CD4-positive, alpha-beta T cell (primary cell): ENCODE measurements around the gene ENO1. TPM values are rescaled to one million over a fixed set of nuclear protein-coding genes. Genes with fewer than 3 reads are reported as not detected.

Experiments used
- ATAC-seq: fragments of 200-7000 bp; cut with Tn5 transposase; one replicate; pipeline ENCODE4 v1.10.0; 2022; ENCODE audit warnings: mild to moderate bottlenecking; ENCODE audit not compliant: poor library complexity
- CTCF ChIA-PET: fragments of 350-600 bp; sonication (Branson Sonifier 250); formaldehyde crosslinking; loops from one replicate; lab custom pipeline; 2021; ENCODE audit warnings: antibody characterized with exemption, inconsistent platforms; lab: Charles Lee
- POLR2A ChIA-PET: fragments of 350-600 bp; sonication (Branson Sonifier 250); formaldehyde crosslinking; loops from one replicate; lab custom pipeline; 2021; ENCODE audit warnings: antibody characterized with exemption, inconsistent platforms; lab: Charles Lee
- DNase-seq, 14 experiments: peaks; one replicate each; pipeline ENCODE4 v3.0.0-alpha.2; 2013 to 2020; ENCODE audit warnings: mixed read lengths in 2 of 14
- H3K27ac ChIP-seq, 2 donors: one replicate each; pipeline versions ENCODE4 v1.5.1 to v1.7.0; 2013; ENCODE audit warnings: low read length in 2 of 2, low read depth in 1 of 2, mild to moderate bottlenecking in 1 of 2
- H3K27me3 ChIP-seq, 2 experiments: 1 replicate in 1 of 2; 2 replicates in 1 of 2; pipeline versions ENCODE4 v1.6.1 to v1.7.0; 2013; ENCODE audit warnings: low read length in 2 of 2, control low read depth in 1 of 2, mild to moderate bottlenecking in 1 of 2, moderate library complexity in 1 of 2; ENCODE audit not compliant: insufficient read depth in 2 of 2, control insufficient read depth in 1 of 2
- H3K36me3 ChIP-seq: one replicate; pipeline ENCODE4 v1.6.1; 2013; ENCODE audit warnings: low read length, control low read depth; ENCODE audit not compliant: insufficient read depth
- H3K4me1 ChIP-seq: one replicate; pipeline ENCODE4 v1.6.1; 2013; ENCODE audit warnings: low read length, control low read depth; ENCODE audit not compliant: insufficient read depth
- H3K4me3 ChIP-seq: one replicate; pipeline ENCODE4 v1.5.1; 2013; ENCODE audit warnings: mild to moderate bottlenecking, low read length, moderate library complexity
- H3K9me3 ChIP-seq, 2 experiments: 1 replicate in 1 of 2; 2 replicates in 1 of 2; pipeline versions ENCODE4 v1.6.1 to v1.7.0; 2013; ENCODE audit warnings: low read length in 2 of 2, mild to moderate bottlenecking in 2 of 2, control low read depth in 1 of 2, moderate library complexity in 1 of 2; ENCODE audit not compliant: control insufficient read depth in 1 of 2, insufficient read depth in 1 of 2
- H3K27ac Mint-ChIP-seq: one replicate; pipeline ENCODE4 v1.8.0; 2020; ENCODE audit warnings: mixed read lengths
- H3K27me3 Mint-ChIP-seq: one replicate; pipeline ENCODE4 v1.8.0; 2021; ENCODE audit warnings: mixed read lengths
- H3K36me3 Mint-ChIP-seq: one replicate; pipeline ENCODE4 v1.8.0; 2021; ENCODE audit warnings: low read depth, mixed read lengths
- H3K4me1 Mint-ChIP-seq: one replicate; pipeline ENCODE4 v1.8.0; 2021; ENCODE audit warnings: low read depth, mixed read lengths
- H3K4me3 Mint-ChIP-seq: one replicate; pipeline ENCODE4 v1.8.0; 2020; ENCODE audit warnings: mild to moderate bottlenecking, mixed read lengths
- H3K9me3 Mint-ChIP-seq: one replicate; pipeline ENCODE4 v1.8.0; 2020; ENCODE audit warnings: mixed read lengths
- CTCF ChIP-seq: fragments of 200-600 bp; IDR thresholded peaks from one replicate; pipeline ENCODE4 v1.8.0; 2022; ENCODE audit warnings: antibody characterized with exemption, mild to moderate bottlenecking
- intact Hi-C, 2 experiments: fragments of 100-400 bp; cut with DNase I in 1 of 2; cut with micrococcal nuclease in 1 of 2; formaldehyde crosslinking; loops; one replicate each; pipeline versions ENCODE4 v1.15.1 to v1.9.0; 2023 to 2025; cut with DNase I, micrococcal nuclease
- total RNA-seq, 174 experiments: library from RNA in 2 of 174; stranded (reverse) in 2 of 174; gene quantifications; one replicate each; pipeline ENCODE4 v1.2.3 and lab custom pipeline; 2021 to 2026

Gene ENO1
- total RNA-seq, 2 experiments from 2014 or later = 120 to 129 TPM

- POLR2A ChIA-PET = interaction anchor here (1.3 kb wide), 1 partner anchor 63 kb away, joined by 4 read pairs; the partner anchor contains the start of gene ENO1
- Mint-ChIP-seq H3K4me3 (peak overlapping the region; percentile 88), H3K4me1 (peaks cover 45% of the 10 kb centered on the region)
Measured at GRCh38 chr1:8815582-8816151, 62.8 kb downstream of the ENO1 start.

GRCh38 chr1:8814865-8815264 is 63.6 kb downstream of the ENO1 start:
- Mint-ChIP-seq H3K27ac (peak overlapping the region; percentile 86), H3K9me3 (no peaks in the 10 kb centered on the region), H3K4me3 (peak overlapping the region; percentile 82), H3K4me1 (peaks cover 45% of the 10 kb centered on the region), H3K36me3 (peaks cover 13% of the 10 kb centered on the region), H3K27me3 (peaks cover 8% of the 10 kb centered on the region)
- ChIA-PET CTCF (interaction anchor here (1.1 to 1.8 kb wide), 4 partner anchors 10 to 113 kb away, joined by 3 to 6 read pairs (median 4); no protein-coding TSS in a partner anchor), POLR2A (interaction anchor here (1.3 kb wide), 1 partner anchor 64 kb away, joined by 4 read pairs; the partner anchor contains the start of gene ENO1)
- Histone ChIP-seq H3K36me3 (no peaks in the 10 kb centered on the region), H3K9me3 (no peaks in the 10 kb centered on the region), H3K4me1 (peaks cover 20% of the 10 kb centered on the region), H3K27me3 (no peaks in the 10 kb centered on the region), H3K27ac (no peak overlapping the region), H3K4me3 (no peak overlapping the region)
- DNase-seq (peak in 2 of 14 experiments; percentile 18 to 23), ATAC-seq (no peak)
- intact Hi-C loops = loop anchor here (5.0 to 10.0 kb wide), 5 partner anchors 62 to 1030 kb away; partner anchors contain the start of genes ENO1 (in 1 of the 2), H6PD (in 1 of the 2) and PER3 (in 1 of the 2)
- TF ChIP-seq CTCF = no peak

More at GRCh38 chr1:8815582-8816151, 62.8 kb downstream of the ENO1 start:
- DNase-seq (peak in 2 of 14 experiments; percentile 11 to 22), ATAC-seq (no peak)
- H3K36me3 Mint-ChIP-seq = peaks cover 13% of the 10 kb centered on the region
- H3K27me3 ChIP-seq = no peaks in the 10 kb centered on the region
- H3K4me3 ChIP-seq = peak overlapping the region; percentile 96
- H3K27ac Mint-ChIP-seq = peak overlapping the region; percentile 86
- no peak for TF ChIP-seq CTCF
- no peak overlapping the region for H3K27ac ChIP-seq
- H3K4me1 ChIP-seq = peaks cover 20% of the 10 kb centered on the region
- intact Hi-C loops = loop anchor here (2.0 to 10.0 kb wide), 6 partner anchors 62 to 1031 kb away; partner anchors contain the start of genes ENO1 (in 2 of the 2), H6PD (in 1 of the 2) and PER3 (in 1 of the 2)
- CTCF ChIA-PET = interaction anchor here (1.3 to 1.8 kb wide), 3 partner anchors 11 to 114 kb away, joined by 3 to 6 read pairs (median 5); no protein-coding TSS in a partner anchor
- H3K27me3 Mint-ChIP-seq = peaks cover 11% of the 10 kb centered on the region
- H3K36me3 ChIP-seq = no peaks in the 10 kb centered on the region
- H3K9me3 Mint-ChIP-seq = no peaks in the 10 kb centered on the region
- H3K9me3 ChIP-seq = no peaks in the 10 kb centered on the region

- Histone ChIP-seq H3K4me1 (peaks cover 20% of the 10 kb centered on the region), H3K9me3 (no peaks in the 10 kb centered on the region), H3K36me3 (no peaks in the 10 kb centered on the region), H3K4me3 (no peak overlapping the region), H3K27me3 (no peaks in the 10 kb centered on the region), H3K27ac (no peak overlapping the region)
- peaks cover 13% of the 10 kb centered on the region for H3K36me3 Mint-ChIP-seq
- H3K4me3 Mint-ChIP-seq = no peak overlapping the region
- H3K27ac Mint-ChIP-seq = no peak overlapping the region
- DNase-seq (no peak), ATAC-seq (no peak)
- peaks cover 6% of the 10 kb centered on the region for H3K27me3 Mint-ChIP-seq
- ChIA-PET POLR2A (no interaction called here), CTCF (interaction anchor here (0.9 kb wide), 1 partner anchor 14 kb away, joined by 3 read pairs; no protein-coding TSS in a partner anchor)
- H3K4me1 Mint-ChIP-seq = peaks cover 45% of the 10 kb centered on the region
- TF ChIP-seq CTCF = no peak
- no peaks in the 10 kb centered on the region for H3K9me3 Mint-ChIP-seq
- intact Hi-C loops = loop anchor here in 1 of 2 experiments (10.0 kb wide), 3 partner anchors 389 to 1029 kb away; partner anchors contain the start of genes H6PD and PER3
Measured at GRCh38 chr1:8813991-8814390, 64.5 kb downstream of the ENO1 start.
